ENCODE data around the gene DMRT1.

DMRT1 gene

GRCh38 chr9:875119-875962 lies 33.8 kb downstream of the DMRT1 start:
- no peaks in the 10 kb centered on the region for H3K36me3 ChIP-seq (ENCODE audit: insufficient read depth, low read depth, low read length)
- H3K9me3 ChIP-seq (ENCODE audit: insufficient read depth, low read depth, low read length), result no peaks in the 10 kb centered on the region
- H3K27me3 ChIP-seq (ENCODE audit: insufficient read depth, low read length), result no peaks in the 10 kb centered on the region
- no peaks in the 10 kb centered on the region for H3K4me1 ChIP-seq (ENCODE audit: insufficient read depth, low read length)
- H3K4me3 ChIP-seq (ENCODE audit: low read length), result no peak overlapping the region
- H3K9ac ChIP-seq (ENCODE audit: low read depth, low read length), result no peak overlapping the region
- no peak overlapping the region for H3K27ac ChIP-seq (ENCODE audit: low read length)

- Histone ChIP-seq H3K36me3 (ENCODE audit: insufficient read depth, low read depth, low read length) (no peaks in the 10 kb centered on the region), H3K9me3 (ENCODE audit: insufficient read depth, low read depth, low read length) (no peaks in the 10 kb centered on the region), H3K9ac (ENCODE audit: low read depth, low read length) (no peak overlapping the region), H3K27ac (ENCODE audit: low read length) (no peak overlapping the region), H3K4me3 (ENCODE audit: low read length) (no peak overlapping the region), H3K4me1 (ENCODE audit: insufficient read depth, low read length) (no peaks in the 10 kb centered on the region), H3K27me3 (ENCODE audit: insufficient read depth, low read length) (no peaks in the 10 kb centered on the region)
Observed at GRCh38 chr9:876425-876824, 34.9 kb downstream of the DMRT1 start.

GRCh38 chr9:878239-878638 lies 36.7 kb downstream of the DMRT1 start:
- Histone ChIP-seq H3K9ac (ENCODE audit: low read depth, low read length) (no peak overlapping the region), H3K4me1 (ENCODE audit: insufficient read depth, low read length) (no peaks in the 10 kb centered on the region), H3K27me3 (ENCODE audit: insufficient read depth, low read length) (no peaks in the 10 kb centered on the region), H3K27ac (ENCODE audit: low read length) (no peak overlapping the region), H3K9me3 (ENCODE audit: insufficient read depth, low read depth, low read length) (no peaks in the 10 kb centered on the region), H3K36me3 (ENCODE audit: insufficient read depth, low read depth, low read length) (no peaks in the 10 kb centered on the region), H3K4me3 (ENCODE audit: low read length) (no peak overlapping the region)

- Histone ChIP-seq H3K4me1 (ENCODE audit: insufficient read depth, low read length) (no peaks in the 10 kb centered on the region), H3K4me3 (ENCODE audit: low read length) (no peak overlapping the region), H3K36me3 (ENCODE audit: insufficient read depth, low read depth, low read length) (no peaks in the 10 kb centered on the region), H3K9me3 (ENCODE audit: insufficient read depth, low read depth, low read length) (no peaks in the 10 kb centered on the region), H3K27me3 (ENCODE audit: insufficient read depth, low read length) (no peaks in the 10 kb centered on the region), H3K27ac (ENCODE audit: low read length) (no peak overlapping the region), H3K9ac (ENCODE audit: low read depth, low read length) (no peak overlapping the region)
Observed at GRCh38 chr9:880725-881124, 39.2 kb downstream of the DMRT1 start.

DNA sequence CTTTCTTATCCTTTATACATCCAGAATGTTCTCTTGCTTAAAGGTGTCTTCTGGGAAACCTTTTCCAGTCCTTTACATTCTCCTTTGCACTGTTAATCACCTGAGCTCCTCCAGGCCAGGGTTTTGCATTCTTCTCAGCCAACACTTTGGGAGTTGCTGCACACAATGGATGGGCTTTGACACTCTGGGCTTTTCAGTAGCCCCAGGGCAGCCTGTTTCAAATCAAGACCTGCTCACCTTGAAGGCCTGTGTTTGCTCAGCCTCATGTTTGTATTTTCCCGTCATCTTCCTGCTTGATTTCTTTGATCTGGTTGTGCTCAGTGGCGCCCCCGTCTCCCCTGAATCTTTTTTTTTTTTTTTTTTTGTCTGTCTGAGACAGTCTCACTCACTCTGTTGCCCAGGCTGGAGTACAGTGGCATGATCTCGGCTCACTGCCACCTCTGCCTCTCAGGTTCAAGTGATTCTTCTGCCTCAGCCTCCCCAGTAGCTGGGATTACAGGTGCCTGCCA lies 41.0 kb downstream of the DMRT1 start:
- Histone ChIP-seq H3K27me3 (ENCODE audit: insufficient read depth, low read length) (no peaks in the 10 kb centered on the region), H3K9me3 (ENCODE audit: insufficient read depth, low read depth, low read length) (no peaks in the 10 kb centered on the region), H3K4me1 (ENCODE audit: insufficient read depth, low read length) (no peaks in the 10 kb centered on the region)

DNA sequence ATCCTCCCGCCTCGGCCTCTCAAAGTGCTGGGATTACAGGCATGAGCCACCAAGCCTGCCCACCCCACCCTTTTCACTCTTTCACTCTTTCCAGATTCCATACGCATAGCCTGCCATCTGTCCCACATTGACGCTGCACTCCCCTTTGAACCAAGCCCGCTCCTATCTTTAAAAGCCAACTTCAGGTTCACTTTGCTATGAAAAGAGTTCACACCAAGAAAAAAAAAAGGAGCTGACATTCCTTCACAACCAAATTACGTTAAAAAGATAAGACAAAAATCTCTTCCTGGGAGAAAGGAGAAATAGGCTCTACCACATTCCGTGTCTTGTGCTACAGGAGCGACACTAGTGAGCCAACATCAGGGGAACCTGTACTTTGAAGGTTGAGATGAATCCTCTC lies 41.5 kb downstream of the DMRT1 start:
- no peaks in the 10 kb centered on the region for H3K4me1 ChIP-seq (ENCODE audit: insufficient read depth, low read length)
- H3K9me3 ChIP-seq (ENCODE audit: insufficient read depth, low read depth, low read length), result no peaks in the 10 kb centered on the region
- no peak overlapping the region for H3K4me3 ChIP-seq (ENCODE audit: low read length)
- H3K36me3 ChIP-seq (ENCODE audit: insufficient read depth, low read depth, low read length), result no peaks in the 10 kb centered on the region
- no peak overlapping the region for H3K9ac ChIP-seq (ENCODE audit: low read depth, low read length)
- H3K27me3 ChIP-seq (ENCODE audit: insufficient read depth, low read length), result no peaks in the 10 kb centered on the region
- H3K27ac ChIP-seq (ENCODE audit: low read length), result no peak overlapping the region

More for the DNA sequence above, 41.0 kb downstream of the DMRT1 start:
- Histone ChIP-seq H3K36me3 (ENCODE audit: insufficient read depth, low read depth, low read length) (no peaks in the 10 kb centered on the region), H3K27ac (ENCODE audit: low read length) (no peak overlapping the region), H3K4me3 (ENCODE audit: low read length) (no peak overlapping the region), H3K9ac (ENCODE audit: low read depth, low read length) (no peak overlapping the region)

DNA sequence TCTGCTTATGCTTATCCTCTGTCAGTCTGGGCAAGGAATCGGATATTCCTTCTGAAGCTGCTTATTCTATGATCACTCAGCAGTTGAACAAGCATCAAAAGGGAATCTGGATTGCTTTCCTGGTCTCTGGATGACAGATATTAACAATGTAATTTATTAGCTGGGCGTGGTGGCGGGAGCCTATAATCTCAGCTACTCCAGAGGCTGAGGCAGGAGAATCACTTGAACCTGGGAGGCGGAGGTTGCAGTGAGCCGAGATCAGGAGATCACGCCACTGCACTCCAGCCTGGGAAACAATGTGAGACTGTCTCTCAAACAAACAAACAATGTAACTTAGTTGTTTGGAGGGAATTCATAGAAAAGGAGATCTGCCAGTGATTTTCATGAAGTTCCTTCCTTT lies 45.4 kb downstream of the DMRT1 start:
- Histone ChIP-seq H3K27me3 (ENCODE audit: insufficient read depth, low read length) (no peaks in the 10 kb centered on the region), H3K27ac (ENCODE audit: low read length) (no peak overlapping the region), H3K36me3 (ENCODE audit: insufficient read depth, low read depth, low read length) (no peaks in the 10 kb centered on the region), H3K4me3 (ENCODE audit: low read length) (no peak overlapping the region), H3K9ac (ENCODE audit: low read depth, low read length) (no peak overlapping the region), H3K9me3 (ENCODE audit: insufficient read depth, low read depth, low read length) (no peaks in the 10 kb centered on the region), H3K4me1 (ENCODE audit: insufficient read depth, low read length) (no peaks in the 10 kb centered on the region)

DNA sequence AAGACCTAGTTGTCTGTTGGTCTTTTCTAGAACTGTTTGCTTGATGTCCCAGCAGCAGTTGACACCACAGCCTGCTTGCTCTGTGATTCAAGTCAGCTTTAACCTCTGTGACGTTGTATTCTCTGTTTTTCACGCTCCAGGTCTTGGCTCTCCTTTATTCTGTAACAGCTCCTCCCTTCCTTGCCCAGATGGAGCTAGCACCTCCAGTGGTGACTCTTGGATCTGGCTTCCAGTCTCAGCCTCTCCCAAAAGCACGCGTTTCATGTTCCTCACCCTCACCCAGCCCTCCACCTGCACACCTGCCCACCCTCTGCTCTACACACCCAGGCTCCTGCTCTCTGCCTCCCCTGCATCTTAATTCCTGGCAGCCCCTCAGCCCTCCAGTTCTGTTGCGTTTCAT lies 50.6 kb downstream of the DMRT1 start:
- H3K9ac ChIP-seq (ENCODE audit: low read depth, low read length), result no peak overlapping the region
- H3K4me1 ChIP-seq (ENCODE audit: insufficient read depth, low read length), result no peaks in the 10 kb centered on the region
- no peaks in the 10 kb centered on the region for H3K36me3 ChIP-seq (ENCODE audit: insufficient read depth, low read depth, low read length)
- no peaks in the 10 kb centered on the region for H3K9me3 ChIP-seq (ENCODE audit: insufficient read depth, low read depth, low read length)
- H3K27ac ChIP-seq (ENCODE audit: low read length), result no peak overlapping the region
- peaks cover 9% of the 10 kb centered on the region; the same call in 1 of the 2 replicates for H3K27me3 ChIP-seq (ENCODE audit: insufficient read depth, low read length)
- H3K4me3 ChIP-seq (ENCODE audit: low read length), result no peak overlapping the region

GRCh38 chr9:893115-893514 lies 51.6 kb downstream of the DMRT1 start:
- H3K27ac ChIP-seq (ENCODE audit: low read length), result no peak overlapping the region
- H3K27me3 ChIP-seq (ENCODE audit: insufficient read depth, low read length), result peaks cover 9% of the 10 kb centered on the region; the same call in 1 of the 2 replicates
- H3K9ac ChIP-seq (ENCODE audit: low read depth, low read length), result no peak overlapping the region
- no peak overlapping the region for H3K4me3 ChIP-seq (ENCODE audit: low read length)
- H3K4me1 ChIP-seq (ENCODE audit: insufficient read depth, low read length), result no peaks in the 10 kb centered on the region
- H3K36me3 ChIP-seq (ENCODE audit: insufficient read depth, low read depth, low read length), result no peaks in the 10 kb centered on the region
- H3K9me3 ChIP-seq (ENCODE audit: insufficient read depth, low read depth, low read length), result no peaks in the 10 kb centered on the region

- Histone ChIP-seq H3K9me3 (ENCODE audit: insufficient read depth, low read depth, low read length) (no peaks in the 10 kb centered on the region), H3K4me1 (ENCODE audit: insufficient read depth, low read length) (peaks cover 7% of the 10 kb centered on the region), H3K9ac (ENCODE audit: low read depth, low read length) (no peak overlapping the region), H3K27ac (ENCODE audit: low read length) (no peak overlapping the region), H3K27me3 (ENCODE audit: insufficient read depth, low read length) (peaks cover 9% of the 10 kb centered on the region; the same call in 1 of the 2 replicates), H3K36me3 (ENCODE audit: insufficient read depth, low read depth, low read length) (no peaks in the 10 kb centered on the region), H3K4me3 (ENCODE audit: low read length) (no peak overlapping the region)
Observed at GRCh38 chr9:893843-894420, 52.4 kb downstream of the DMRT1 start.

GRCh38 chr9:899440-900184 lies 58.1 kb downstream of the DMRT1 start:
- Histone ChIP-seq H3K4me1 (ENCODE audit: insufficient read depth, low read length) (peaks cover 31% of the 10 kb centered on the region), H3K4me3 (ENCODE audit: low read length) (no peak overlapping the region), H3K9me3 (ENCODE audit: insufficient read depth, low read depth, low read length) (no peaks in the 10 kb centered on the region), H3K9ac (ENCODE audit: low read depth, low read length) (no peak overlapping the region; the same call in 1 of the 2 replicates), H3K27ac (ENCODE audit: low read length) (no peak overlapping the region), H3K27me3 (ENCODE audit: insufficient read depth, low read length) (no peaks in the 10 kb centered on the region), H3K36me3 (ENCODE audit: insufficient read depth, low read depth, low read length) (no peaks in the 10 kb centered on the region)
